GM23338 (cell line): ENCODE results near the gene HIVEP3. TPM values are rescaled to one million over a fixed set of nuclear protein-coding genes. Genes with fewer than 3 reads are reported as not detected.

Source experiments
- ATAC-seq: fragments of 200-7000 bp; cut with Tn5 transposase; 3 replicates; pipeline ENCODE4 v1.9.1; 2020
- DNase-seq: peaks from one replicate; pipeline ENCODE4 v3.0.0-alpha.2; 2015; ENCODE audit warnings: low spot score
- H2AFZ ChIP-seq: fragments of 200-600 bp; sonication (generic); 2 replicates; pipeline ENCODE4 v1.8.0; 2016; ENCODE audit warnings: antibody characterized with exemption, mild to moderate bottlenecking, moderate library complexity
- H3F3A ChIP-seq: fragments of 200-600 bp; sonication (generic); replicated peaks from 2 replicates; pipeline ENCODE4 v1.8.0; 2017; ENCODE audit warnings: antibody characterized with exemption, mixed run types, low read depth
- H3K27ac ChIP-seq: fragments of 200-600 bp; sonication (generic); 2 replicates; pipeline ENCODE4 v1.6.1; 2016; ENCODE audit warnings: low read depth
- H3K27me3 ChIP-seq: fragments of 200-600 bp; sonication (generic); 2 replicates; pipeline ENCODE4 v1.8.0; 2016; ENCODE audit warnings: mild to moderate bottlenecking, mixed run types, moderate library complexity; ENCODE audit not compliant: insufficient read depth
- H3K36me3 ChIP-seq: fragments of 200-600 bp; sonication (generic); 2 replicates; pipeline ENCODE4 v1.8.0; 2016; ENCODE audit warnings: mild to moderate bottlenecking; ENCODE audit not compliant: insufficient read depth
- H3K4me1 ChIP-seq: fragments of 200-600 bp; sonication (generic); 2 replicates; pipeline ENCODE4 v1.8.0; 2016; ENCODE audit warnings: mild to moderate bottlenecking, moderate library complexity; ENCODE audit not compliant: insufficient read depth
- H3K4me2 ChIP-seq: fragments of 200-600 bp; sonication (generic); 2 replicates; pipeline ENCODE4 v1.7.1; 2017; ENCODE audit warnings: mixed run types
- H3K4me3 ChIP-seq: fragments of 200-600 bp; sonication (generic); 2 replicates; pipeline ENCODE4 v1.6.1; 2016; ENCODE audit warnings: mixed run types
- H3K79me2 ChIP-seq: fragments of 200-600 bp; sonication (generic); replicated peaks from 2 replicates; pipeline ENCODE4 v1.8.0; 2017; ENCODE audit warnings: mild to moderate bottlenecking; ENCODE audit not compliant: insufficient read depth
- H3K9me2 ChIP-seq: fragments of 200-600 bp; sonication (generic); 2 replicates; pipeline ENCODE4 v1.8.0; 2017; ENCODE audit not compliant: insufficient read depth
- H4K20me1 ChIP-seq: fragments of 200-600 bp; sonication (generic); replicated peaks from 2 replicates; pipeline ENCODE4 v1.8.0; 2017; ENCODE audit warnings: mild to moderate bottlenecking; ENCODE audit not compliant: insufficient read depth
- H3K27ac Mint-ChIP-seq: 2 replicates; pipeline ENCODE4 v1.8.0; 2020; ENCODE audit warnings: inconsistent platforms, mild to moderate bottlenecking, moderate library complexity, mixed read lengths
- H3K27me3 Mint-ChIP-seq: 3 replicates; pipeline ENCODE4 v1.8.0; 2022; ENCODE audit warnings: low read depth, mild to moderate bottlenecking, moderate library complexity, mixed read lengths, inconsistent platforms; ENCODE audit not compliant: insufficient read depth, poor library complexity
- H3K36me3 Mint-ChIP-seq: 3 replicates; pipeline ENCODE4 v1.8.0; 2021; ENCODE audit warnings: low read depth, mild to moderate bottlenecking, inconsistent platforms, moderate library complexity, mixed read lengths
- H3K4me1 Mint-ChIP-seq: 3 replicates; pipeline ENCODE4 v1.8.0; 2020; ENCODE audit warnings: mild to moderate bottlenecking, inconsistent platforms, mixed read lengths
- H3K4me3 Mint-ChIP-seq: 3 replicates; pipeline ENCODE4 v1.8.0; 2021; ENCODE audit warnings: moderate library complexity, mild to moderate bottlenecking, inconsistent platforms, mixed read lengths
- H3K9me3 Mint-ChIP-seq: 3 replicates; pipeline ENCODE4 v1.8.0; 2020; ENCODE audit warnings: moderate library complexity, mild to moderate bottlenecking, inconsistent platforms, mixed read lengths
- CREB1 ChIP-seq: fragments of 250-450 bp; sonication (Bioruptor Pico); IDR thresholded peaks from 2 replicates; pipeline ENCODE4 v1.5.0; 2020; ENCODE audit warnings: low read depth, mild to moderate bottlenecking, moderate library complexity
- ETS1 ChIP-seq: IDR thresholded peaks from 2 replicates; pipeline ENCODE4 v1.6.1; 2016; ENCODE audit warnings: antibody characterized with exemption
- EZH2 ChIP-seq: fragments of 200-600 bp; sonication (generic); IDR thresholded peaks from one replicate; pipeline ENCODE4 v1.8.0; 2017; ENCODE audit warnings: antibody characterized with exemption, mild to moderate bottlenecking, low read depth; ENCODE audit not compliant: unreplicated experiment
- EZH2phosphoT487 ChIP-seq: fragments of 200-600 bp; sonication (generic); IDR thresholded peaks from one replicate; pipeline ENCODE4 v1.8.1; 2018; ENCODE audit warnings: antibody characterized with exemption; ENCODE audit not compliant: unreplicated experiment
- JUNB ChIP-seq: IDR thresholded peaks from one replicate; pipeline ENCODE4 v1.6.1; 2016; ENCODE audit warnings: antibody characterized with exemption; ENCODE audit not compliant: unreplicated experiment
- NANOG ChIP-seq: IDR thresholded peaks from 2 replicates; pipeline ENCODE4 v1.6.1; 2016; ENCODE audit warnings: antibody characterized with exemption, borderline replicate concordance
- POLR2AphosphoS5 ChIP-seq: IDR thresholded peaks from 2 replicates; pipeline ENCODE4 v1.6.1; 2016; ENCODE audit warnings: antibody characterized with exemption, low read depth
- REST ChIP-seq: IDR thresholded peaks from one replicate; pipeline ENCODE4 v1.6.1; 2018; ENCODE audit warnings: antibody characterized with exemption; ENCODE audit not compliant: unreplicated experiment
- STAT1 ChIP-seq: IDR thresholded peaks from one replicate; pipeline ENCODE4 v1.6.1; 2016; ENCODE audit warnings: antibody characterized with exemption; ENCODE audit not compliant: unreplicated experiment
- ZNF331 ChIP-seq: fragments of 250-450 bp; sonication (Bioruptor Pico); IDR thresholded peaks from 2 replicates; pipeline ENCODE4 v1.5.0; 2020; ENCODE audit warnings: low read depth, mild to moderate bottlenecking, moderate library complexity
- ZNF462 ChIP-seq: fragments of 250-450 bp; sonication (Bioruptor Pico); IDR thresholded peaks from 2 replicates; pipeline ENCODE4 v1.5.0; 2020; ENCODE audit warnings: mild to moderate bottlenecking, moderate library complexity
- polyA plus RNA-seq: library from polyadenylated mRNA; unstranded; fragments of >200 nt; fragmentation: Nextera tagmentation; extraction: Ambion mirVana; gene quantifications from 2 replicates; pipeline ENCODE4 v1.2.1, GENCODE V29; 2016
- total RNA-seq: library from RNA; depleted of rRNA; stranded (reverse); fragments of >200 nt; shearing (Covaris generic); gene quantifications from 2 replicates; pipeline ENCODE4 v1.2.3, GENCODE V29; 2014

HIVEP3 gene
- total and polyA plus RNA-seq, 2 experiments from 2014 or later: 0.14 to 0.24 TPM

GRCh38 chr1:41581216-41582003 lies 337.3 kb downstream of the HIVEP3 start:
- no peak for DNase-seq

More at GRCh38 chr1:41581216-41582003, 337.3 kb downstream of the HIVEP3 start:
- Histone ChIP-seq H4K20me1 (no peaks in the 10 kb centered on the region), H3K4me2 (no peak overlapping the region), H3K36me3 (no peaks in the 10 kb centered on the region), H3K27me3 (no peaks in the 10 kb centered on the region), H3K4me1 (no peaks in the 10 kb centered on the region), H3K79me2 (no peaks in the 10 kb centered on the region), H3F3A (no peaks in the 10 kb centered on the region), H2AFZ (no peak overlapping the region), H3K27ac (no peak overlapping the region), H3K4me3 (no peak overlapping the region), H3K9me2 (no peaks in the 10 kb centered on the region)
- Mint-ChIP-seq H3K27ac (no peak overlapping the region), H3K4me3 (no peak overlapping the region), H3K9me3 (no peaks in the 10 kb centered on the region; the same call in 1 of the 3 replicates), H3K36me3 (no peaks in the 10 kb centered on the region), H3K4me1 (no peaks in the 10 kb centered on the region; the same call in 2 of the 3 replicates), H3K27me3 (peaks cover 13% of the 10 kb centered on the region)
- ATAC-seq: no peak
- TF ChIP-seq NANOG (no peak), JUNB (no peak), ETS1 (no peak), ZNF462 (CRISPR knock-in tag) (no peak), STAT1 (no peak), EZH2 (no peak), POLR2AphosphoS5 (no peak), ZNF331 (CRISPR knock-in tag) (no peak), CREB1 (CRISPR knock-in tag) (no peak), REST (no peak), EZH2phosphoT487 (no peak)
